A673 (cell line): Measurements from ENCODE around the gene MICAL2. TPM values are rescaled to one million over a fixed set of nuclear protein-coding genes. Genes with fewer than 3 reads are reported as not detected.

Experiments used
- BruUV-seq: library from RNA; stranded (reverse); fragments of 400-500 nt; replicated peaks from 2 replicates; lab custom pipeline; 2021; lab: Mats Ljungman, UMichigan
- CTCF ChIA-PET: fragments of 300-600 bp; sonication (Branson Sonifier 250); formaldehyde crosslinking; loops from one replicate; lab custom pipeline; 2022; ENCODE audit warnings: antibody characterized with exemption; lab: Charles Lee
- POLR2A ChIA-PET: fragments of 300-600 bp; sonication (Branson Sonifier 250); formaldehyde crosslinking; loops from one replicate; lab custom pipeline; 2022; ENCODE audit warnings: antibody characterized with exemption; ENCODE audit not compliant: low non-redundant PET; lab: Charles Lee
- DNase-seq: peaks from one replicate; pipeline ENCODE4 v3.0.0-alpha.2; 2015; ENCODE audit warnings: low spot score
- H3K27ac ChIP-seq: fragments of 200-600 bp; sonication (generic); 2 replicates; pipeline ENCODE4 v1.5.1; 2016; ENCODE audit warnings: mixed run types, low read depth, mild to moderate bottlenecking, mixed read lengths, antibody characterized with exemption, low read length; ENCODE audit not compliant: poor library complexity, severe bottlenecking
- H3K27me3 ChIP-seq: fragments of 200-600 bp; sonication (generic); replicated peaks from 2 replicates; pipeline ENCODE4 v1.6.1; 2017; ENCODE audit warnings: mixed run types, low read depth, mild to moderate bottlenecking, mixed read lengths, antibody characterized with exemption, low read length; ENCODE audit not compliant: insufficient read depth, poor library complexity
- H3K36me3 ChIP-seq: fragments of 200-600 bp; sonication (generic); 2 replicates; pipeline ENCODE4 v1.6.1; 2016; ENCODE audit warnings: mixed run types, mild to moderate bottlenecking, mixed read lengths, antibody characterized with exemption, low read length; ENCODE audit not compliant: insufficient read depth, poor library complexity, severe bottlenecking
- H3K4me1 ChIP-seq: fragments of 200-600 bp; sonication (generic); 2 replicates; pipeline ENCODE4 v1.6.1; 2017; ENCODE audit warnings: mixed run types, mild to moderate bottlenecking, mixed read lengths, antibody characterized with exemption, low read length; ENCODE audit not compliant: insufficient read depth, poor library complexity, severe bottlenecking
- H3K4me3 ChIP-seq: fragments of 200-600 bp; sonication (generic); 2 replicates; pipeline ENCODE4 v1.5.1; 2016; ENCODE audit warnings: low read depth, mixed run types, mild to moderate bottlenecking, mixed read lengths, low read length; ENCODE audit not compliant: poor library complexity, severe bottlenecking
- H3K9me3 ChIP-seq: fragments of 200-600 bp; sonication (generic); 2 replicates; pipeline ENCODE4 v1.6.1; 2016; ENCODE audit warnings: mixed run types, low read depth, mild to moderate bottlenecking, mixed read lengths, antibody characterized with exemption, low read length; ENCODE audit not compliant: poor library complexity, severe bottlenecking
- EZH2 ChIP-seq: fragments of 200-600 bp; sonication (generic); IDR thresholded peaks from 2 replicates; pipeline ENCODE4 v1.6.1; 2017; ENCODE audit warnings: borderline replicate concordance, low read depth, mild to moderate bottlenecking, mixed read lengths, antibody characterized with exemption, low read length; ENCODE audit not compliant: poor library complexity, severe bottlenecking
- intact Hi-C: fragments of 100-400 bp; cut with micrococcal nuclease; formaldehyde crosslinking; loops from one replicate; pipeline ENCODE4 v1.10.0; 2022; ENCODE audit not compliant: unreplicated experiment
- total RNA-seq: library from RNA; stranded (reverse); gene quantifications from 2 replicates; pipeline ENCODE4 v1.2.3, GENCODE V29; 2021
- TF ChIP-seq, protein P1 (sequence below): fragments of 300-800, 200-600 bp; sonication (generic); conservative IDR thresholded peaks from 2 replicates; pipeline ENCODE4 v1.5.1; 2017; ENCODE audit warnings: low read depth, mild to moderate bottlenecking, antibody characterized with exemption, low read length, moderate library complexity, mixed read lengths

Gene MICAL2
- total RNA-seq, 1 experiment from 2014 or later, result 1.1 TPM

DNA sequence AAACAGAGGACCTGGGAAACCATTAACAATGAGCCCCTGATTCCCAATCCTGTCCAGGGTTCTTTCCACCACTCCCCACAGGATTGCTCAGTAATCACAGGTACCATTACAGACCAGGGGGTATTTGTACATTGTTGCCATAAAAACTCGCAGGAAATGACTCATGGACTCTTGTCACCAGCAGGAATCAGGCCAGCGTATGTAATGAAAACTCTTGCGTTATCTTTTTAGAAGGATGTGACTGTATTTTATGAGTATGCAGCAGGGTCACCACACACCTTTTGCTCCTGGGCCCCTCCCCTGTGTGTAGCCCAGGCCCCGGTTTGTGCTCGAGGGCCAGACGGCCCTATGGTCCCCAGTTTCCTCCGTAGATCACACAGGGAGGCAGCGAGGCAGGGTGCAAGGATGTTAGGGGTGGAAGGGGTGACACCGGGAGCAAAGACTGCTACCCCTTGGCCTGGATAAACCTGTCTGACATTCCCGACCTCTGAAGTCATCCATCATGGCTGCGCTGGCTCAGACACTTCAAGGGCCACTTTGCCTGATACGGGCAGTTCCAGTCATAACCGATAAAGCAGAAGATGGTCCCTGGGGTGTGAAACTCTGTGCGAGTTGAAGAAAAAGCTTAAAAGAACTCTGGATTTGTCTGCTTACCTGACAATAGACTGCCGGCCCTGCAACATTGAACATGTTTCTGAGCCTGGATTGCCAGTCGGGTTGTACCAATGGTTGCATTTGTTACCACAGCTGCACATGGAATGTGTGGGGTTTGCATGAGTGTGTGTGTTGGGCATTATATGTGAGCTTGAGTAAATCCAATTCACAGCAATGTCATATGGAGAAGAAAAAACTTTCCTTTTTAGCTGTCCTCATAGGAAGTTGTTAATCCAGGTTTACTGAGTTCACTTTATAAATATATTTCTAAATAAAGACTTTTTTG lies 56.9 kb downstream of the MICAL2 start:
- H3K36me3 ChIP-seq, result no peaks in the 10 kb centered on the region
- no peak overlapping the region for H3K27ac ChIP-seq

DNA sequence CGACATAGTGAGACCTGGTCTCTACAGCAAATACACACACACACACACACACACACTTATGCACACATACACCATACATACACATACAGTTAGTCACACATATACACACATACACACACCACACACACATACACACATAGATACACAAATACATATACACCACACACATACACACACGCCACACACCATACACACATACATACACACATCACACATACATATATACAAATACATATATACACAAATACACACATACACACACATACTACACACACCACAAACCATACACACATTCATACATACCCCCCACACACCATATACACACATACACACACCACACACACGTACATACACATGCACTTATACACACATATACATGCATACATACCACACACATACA lies 57.7 kb downstream of the MICAL2 start:
- Histone ChIP-seq H3K27me3 (no peaks in the 10 kb centered on the region), H3K27ac (no peak overlapping the region), H3K9me3 (no peaks in the 10 kb centered on the region), H3K4me3 (no peak overlapping the region), H3K4me1 (peaks cover 6% of the 10 kb centered on the region), H3K36me3 (no peaks in the 10 kb centered on the region)
- intact Hi-C loops, result no loop called here
- ChIA-PET CTCF (no interaction called here), POLR2A (no interaction called here)
- TF ChIP-seq EZH2, result no peak
- TF ChIP-seq, protein P1, sequence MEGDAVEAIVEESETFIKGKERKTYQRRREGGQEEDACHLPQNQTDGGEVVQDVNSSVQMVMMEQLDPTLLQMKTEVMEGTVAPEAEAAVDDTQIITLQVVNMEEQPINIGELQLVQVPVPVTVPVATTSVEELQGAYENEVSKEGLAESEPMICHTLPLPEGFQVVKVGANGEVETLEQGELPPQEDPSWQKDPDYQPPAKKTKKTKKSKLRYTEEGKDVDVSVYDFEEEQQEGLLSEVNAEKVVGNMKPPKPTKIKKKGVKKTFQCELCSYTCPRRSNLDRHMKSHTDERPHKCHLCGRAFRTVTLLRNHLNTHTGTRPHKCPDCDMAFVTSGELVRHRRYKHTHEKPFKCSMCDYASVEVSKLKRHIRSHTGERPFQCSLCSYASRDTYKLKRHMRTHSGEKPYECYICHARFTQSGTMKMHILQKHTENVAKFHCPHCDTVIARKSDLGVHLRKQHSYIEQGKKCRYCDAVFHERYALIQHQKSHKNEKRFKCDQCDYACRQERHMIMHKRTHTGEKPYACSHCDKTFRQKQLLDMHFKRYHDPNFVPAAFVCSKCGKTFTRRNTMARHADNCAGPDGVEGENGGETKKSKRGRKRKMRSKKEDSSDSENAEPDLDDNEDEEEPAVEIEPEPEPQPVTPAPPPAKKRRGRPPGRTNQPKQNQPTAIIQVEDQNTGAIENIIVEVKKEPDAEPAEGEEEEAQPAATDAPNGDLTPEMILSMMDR, result no peak
- no TSS peak for BruUV-seq
- DNase-seq, result no peak

More for the DNA sequence above, 56.9 kb downstream of the MICAL2 start:
- TF ChIP-seq, protein P1, result no peak
- BruUV-seq, result no TSS peak
- H3K27me3 ChIP-seq, result no peaks in the 10 kb centered on the region
- no peak overlapping the region for H3K4me3 ChIP-seq
- ChIA-PET CTCF (interaction anchor here (1.0 kb wide), 1 partner anchor 121 kb away, joined by 3 read pairs; no protein-coding TSS in a partner anchor), POLR2A (no interaction called here)
- DNase-seq, result peak; percentile 70
- no peaks in the 10 kb centered on the region for H3K9me3 ChIP-seq
- intact Hi-C loops, result no loop called here
- peaks cover 6% of the 10 kb centered on the region for H3K4me1 ChIP-seq

DNA sequence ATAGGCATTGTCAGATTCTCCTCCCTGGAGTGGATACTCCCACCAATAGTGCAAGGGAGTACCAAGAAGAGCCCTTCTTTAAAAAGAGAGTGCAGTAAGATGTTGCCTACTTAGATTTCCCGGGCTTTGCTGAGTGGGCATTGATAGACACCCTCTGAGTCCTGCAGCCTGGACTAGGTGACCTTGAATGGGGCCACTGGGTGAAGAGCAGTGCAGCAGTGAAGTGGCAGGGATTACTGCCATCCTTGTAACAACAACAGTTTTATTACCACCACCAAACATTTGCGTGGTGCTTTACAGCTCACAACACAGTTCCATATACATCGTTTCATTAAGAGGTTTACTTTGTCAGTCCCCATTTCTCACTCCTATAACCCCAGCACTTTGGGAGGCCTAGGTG lies 59.4 kb downstream of the MICAL2 start:
- TF ChIP-seq EZH2, result no peak
- intact Hi-C loops, result no loop called here
- H3K4me3 ChIP-seq, result no peak overlapping the region
- H3K27ac ChIP-seq, result no peak overlapping the region
- ChIA-PET POLR2A (no interaction called here), CTCF (no interaction called here)
- no peaks in the 10 kb centered on the region for H3K36me3 ChIP-seq
- no peaks in the 10 kb centered on the region for H3K27me3 ChIP-seq
- peaks cover 6% of the 10 kb centered on the region for H3K4me1 ChIP-seq
- DNase-seq, result no peak
- BruUV-seq, result no TSS peak
- no peaks in the 10 kb centered on the region for H3K9me3 ChIP-seq

DNA sequence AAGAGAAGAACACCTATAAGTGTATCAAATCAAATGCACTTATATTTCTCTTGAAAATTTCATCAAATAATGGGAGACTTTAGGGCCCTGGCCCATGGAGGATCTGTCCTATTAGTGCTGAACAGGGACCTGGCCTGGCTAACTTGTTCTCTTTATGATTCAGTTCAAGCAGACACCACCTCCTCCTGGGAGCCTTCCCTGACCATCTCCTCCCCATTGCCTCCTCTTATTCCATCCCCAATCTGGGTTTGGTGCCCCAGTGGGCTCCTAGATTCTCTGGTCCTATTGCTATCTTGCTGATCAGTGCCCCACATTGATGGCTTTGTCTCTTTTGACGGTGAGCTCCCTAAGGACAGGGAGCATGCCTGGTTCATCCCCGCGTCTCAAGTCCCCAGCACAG lies 60.1 kb downstream of the MICAL2 start:
- Histone ChIP-seq H3K9me3 (no peaks in the 10 kb centered on the region), H3K27me3 (no peaks in the 10 kb centered on the region), H3K4me1 (peaks cover 6% of the 10 kb centered on the region), H3K4me3 (no peak overlapping the region), H3K36me3 (no peaks in the 10 kb centered on the region), H3K27ac (no peak overlapping the region)
- no TSS peak for BruUV-seq
- CTCF ChIA-PET, result no interaction called here
- POLR2A ChIA-PET, result no interaction called here
- DNase-seq, result no peak
- intact Hi-C loops, result no loop called here
- TF ChIP-seq, protein P1, result no peak
- TF ChIP-seq EZH2, result no peak
